Measurements from ENCODE around the gene POC1B.

POC1B gene

DNA sequence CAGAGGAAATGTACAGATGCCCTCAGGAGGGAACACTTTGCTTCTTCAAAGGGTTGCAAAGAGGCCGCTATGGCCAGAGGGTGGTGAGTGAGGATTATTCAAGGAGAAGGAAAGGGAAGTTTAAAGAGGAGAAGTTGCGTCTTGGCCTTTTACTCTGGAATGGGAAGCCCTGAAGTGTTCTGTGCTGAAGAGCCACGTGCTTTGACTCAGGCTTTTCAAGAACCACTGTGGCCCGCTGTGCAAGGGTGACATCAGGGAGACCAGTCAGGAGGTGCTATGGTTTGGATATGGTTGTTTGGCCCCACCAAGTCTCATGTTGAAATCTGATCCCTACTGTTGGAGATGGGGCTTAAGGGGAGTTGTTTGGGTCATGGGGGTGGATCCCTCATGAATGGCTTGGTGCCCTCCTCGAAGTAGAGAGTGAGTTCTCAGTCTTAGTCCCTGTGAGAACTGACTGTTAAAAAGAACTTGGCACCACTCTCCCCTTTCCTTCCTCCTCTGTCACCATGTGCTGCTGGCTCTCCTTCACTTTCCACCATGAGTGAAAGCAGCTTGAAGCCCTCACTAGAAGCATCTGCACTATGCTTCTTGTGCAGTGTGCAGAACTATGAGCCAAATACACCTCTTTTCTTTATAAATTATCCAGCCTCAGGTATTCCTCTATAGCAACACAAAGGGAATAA is 107.5 kb downstream of the POC1B start:
- DNase-seq (ENCODE audit: low spot score), result no peak

DNA sequence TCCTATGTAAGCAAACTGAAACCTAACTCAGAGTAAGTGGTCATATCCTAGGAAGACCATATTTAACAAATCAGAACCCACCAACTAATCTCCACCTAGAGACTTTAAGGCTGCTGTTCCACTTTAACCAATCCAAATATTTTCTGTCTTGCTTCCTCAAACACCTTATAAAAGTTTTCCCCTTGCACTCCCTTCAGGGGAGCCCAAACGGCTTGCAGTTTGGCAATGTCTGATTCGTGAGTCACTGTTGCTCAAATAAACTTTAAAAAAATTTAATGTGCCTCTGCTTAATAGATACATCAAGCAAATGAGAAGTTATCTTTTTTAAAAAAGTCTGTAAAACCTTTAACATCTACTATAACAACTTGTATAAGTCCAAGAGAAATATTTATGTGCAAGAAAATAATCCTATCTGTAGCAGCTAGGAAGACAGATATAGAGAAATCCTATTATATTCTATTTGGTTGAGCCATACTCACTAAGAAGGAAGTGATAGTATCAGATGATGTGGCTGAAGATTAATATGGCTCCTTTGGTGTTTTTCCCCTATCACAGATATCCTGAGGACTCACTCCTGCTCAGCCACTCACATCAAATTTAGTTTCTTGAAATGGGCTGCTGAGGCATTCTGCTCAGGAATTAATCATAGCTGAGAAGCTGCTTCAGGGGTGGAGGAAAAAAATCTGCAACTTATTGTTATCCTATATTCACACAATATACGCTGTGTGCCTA is 108.4 kb downstream of the POC1B start:
- DNase-seq (ENCODE audit: low spot score), result no peak

DNA sequence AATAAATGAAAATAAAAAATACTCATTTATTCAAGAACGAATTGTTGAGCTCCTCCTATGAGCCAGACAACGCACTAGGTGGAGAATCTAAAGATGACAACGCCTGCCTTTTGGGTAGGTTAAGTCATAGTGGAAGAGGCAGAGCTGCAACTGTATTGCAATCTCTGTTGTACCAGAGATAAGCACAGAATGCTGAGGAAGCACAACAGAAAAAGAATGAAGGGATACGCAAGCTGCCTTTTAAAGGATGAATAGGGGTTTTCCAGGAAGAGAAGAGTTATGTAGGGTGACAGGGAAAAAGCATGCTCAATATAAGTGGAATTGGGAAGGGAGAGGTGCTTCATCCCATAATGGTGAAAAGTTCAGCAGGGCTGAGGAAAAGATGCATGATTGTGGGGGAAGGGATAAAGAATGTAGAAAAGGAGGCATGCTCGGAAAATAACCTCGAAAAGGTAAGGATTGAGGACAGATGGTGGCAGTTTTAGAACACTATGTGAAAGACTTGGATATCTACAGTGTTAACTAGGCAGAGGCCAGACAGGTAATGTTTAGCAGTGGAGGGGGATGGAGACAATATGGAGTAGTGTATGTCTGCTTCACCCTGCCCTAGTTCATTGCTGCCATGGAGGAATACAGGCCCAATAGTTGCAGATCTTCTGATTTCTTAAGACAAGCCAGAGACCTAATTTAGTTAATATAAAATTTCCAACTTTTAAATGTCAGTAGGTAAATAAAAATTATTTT is 109.6 kb downstream of the POC1B start:
- DNase-seq (ENCODE audit: low spot score), result no peak

DNA sequence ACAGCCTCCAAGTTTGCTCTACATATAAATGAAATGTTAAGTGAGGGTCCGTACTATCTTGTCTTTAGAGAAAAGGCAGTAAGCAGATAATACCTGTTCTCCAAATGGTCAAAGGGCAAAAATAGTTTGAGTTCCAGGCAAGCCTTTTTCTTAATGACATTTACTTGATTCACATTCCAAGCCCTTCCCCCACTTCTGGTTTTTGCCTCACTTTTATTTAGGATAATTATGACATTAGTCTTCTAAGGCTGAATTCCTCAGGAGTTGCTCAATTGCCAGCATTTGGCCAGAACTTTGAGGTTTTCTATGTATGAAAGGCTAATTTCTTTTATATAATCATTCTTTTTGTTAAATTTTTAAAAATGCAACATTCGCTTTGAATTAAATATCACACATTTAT is 111.0 kb downstream of the POC1B start:
- no peak for DNase-seq (ENCODE audit: low spot score)

DNA sequence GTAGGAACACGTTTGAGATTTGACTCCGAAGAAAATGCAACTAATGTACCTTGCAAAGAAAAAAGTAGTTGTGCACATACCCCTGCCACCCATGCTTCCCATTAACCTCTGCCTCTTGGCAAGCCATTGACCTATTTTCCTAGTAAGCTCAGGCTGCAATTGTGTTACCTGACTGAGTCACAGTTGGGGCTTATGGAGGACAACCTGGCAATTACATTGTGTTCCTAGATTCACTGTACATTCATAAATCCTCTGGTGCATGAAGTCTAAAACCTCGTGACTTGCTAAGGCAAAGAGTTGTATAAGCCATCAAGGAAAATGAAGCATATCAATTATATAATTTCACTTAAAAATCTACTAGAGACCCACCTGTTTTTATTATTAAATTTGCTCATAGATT is 111.5 kb downstream of the POC1B start:
- no peak for DNase-seq (ENCODE audit: low spot score)

DNA sequence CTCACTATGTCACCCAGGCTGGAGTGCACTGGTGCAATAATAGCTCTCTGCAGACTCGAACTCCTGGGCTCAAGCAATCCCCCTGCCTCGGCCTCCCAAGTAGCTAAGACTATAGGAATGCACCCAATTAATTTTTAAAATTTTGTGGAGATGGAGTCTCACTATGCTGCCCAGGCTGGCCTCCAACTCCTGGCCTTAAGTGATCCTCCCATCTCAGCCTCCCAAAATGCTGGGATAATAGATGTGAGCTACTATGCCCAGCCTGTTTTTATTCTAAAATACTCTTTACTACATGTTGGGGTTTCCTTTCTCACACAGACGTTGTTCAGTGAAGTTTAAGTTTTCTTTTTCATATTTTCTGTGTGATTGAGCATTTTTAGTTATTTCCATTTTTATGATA is 112.6 kb downstream of the POC1B start:
- no peak for DNase-seq (ENCODE audit: low spot score)

DNA sequence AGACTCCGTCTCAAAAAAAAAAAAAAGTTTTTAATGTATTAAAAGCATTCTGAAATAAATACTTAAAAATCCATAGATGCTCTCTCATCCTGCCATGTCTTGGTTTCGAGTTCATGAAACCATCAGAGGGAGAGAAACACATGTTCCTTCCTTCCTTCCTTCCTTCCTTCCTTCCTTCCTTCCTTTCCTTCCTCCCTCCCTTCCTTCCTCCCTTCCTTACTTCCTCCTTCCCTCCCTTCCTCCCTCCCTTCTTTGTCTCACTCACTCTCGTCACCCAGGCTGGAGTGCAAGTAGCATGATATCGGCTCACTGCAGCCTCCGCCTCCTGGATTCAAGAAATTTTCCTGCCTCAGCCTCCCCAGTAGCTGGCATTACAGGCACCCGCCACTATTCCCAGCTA is 113.2 kb downstream of the POC1B start:
- no peak for DNase-seq (ENCODE audit: low spot score)

DNA sequence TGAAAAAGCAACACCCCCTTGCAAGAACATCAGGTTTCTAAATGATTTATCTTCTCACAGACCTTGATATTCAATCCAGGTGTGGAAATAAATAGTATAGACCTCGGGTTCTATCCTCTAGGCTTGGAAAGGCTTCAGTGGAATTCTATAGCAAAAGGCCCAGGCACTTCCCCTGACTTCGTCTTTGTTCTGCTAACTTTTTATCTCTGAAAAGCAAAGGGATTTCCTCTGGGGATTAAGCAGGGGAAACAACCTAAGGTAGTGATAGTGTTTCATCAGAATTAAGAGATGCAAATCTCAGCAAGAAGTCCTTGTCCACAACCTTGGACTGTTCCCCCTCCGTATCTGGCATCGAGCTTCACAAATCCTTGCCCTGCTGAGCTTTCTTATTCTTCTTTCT is 114.0 kb downstream of the POC1B start:
- no peak for DNase-seq (ENCODE audit: low spot score)

DNA sequence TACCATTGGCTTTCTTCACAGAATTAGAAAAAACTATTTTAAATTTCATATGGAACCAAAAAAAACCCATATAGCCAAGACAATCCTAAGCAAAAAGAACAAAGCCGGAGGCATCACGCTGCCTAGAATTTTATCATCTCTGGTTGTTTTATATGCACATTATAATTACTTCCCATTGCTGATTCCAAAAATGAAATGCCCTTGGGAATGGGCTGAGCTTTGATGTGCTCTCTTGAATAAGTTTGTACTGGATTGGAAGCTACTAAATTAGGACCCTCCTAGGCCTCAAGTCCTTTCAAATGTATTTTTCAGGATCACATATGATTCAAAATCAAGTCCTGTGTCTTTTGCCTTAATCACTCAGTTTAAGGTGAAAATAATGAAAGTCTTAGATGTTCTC is 114.6 kb downstream of the POC1B start:
- DNase-seq (ENCODE audit: low spot score), result no peak

DNA sequence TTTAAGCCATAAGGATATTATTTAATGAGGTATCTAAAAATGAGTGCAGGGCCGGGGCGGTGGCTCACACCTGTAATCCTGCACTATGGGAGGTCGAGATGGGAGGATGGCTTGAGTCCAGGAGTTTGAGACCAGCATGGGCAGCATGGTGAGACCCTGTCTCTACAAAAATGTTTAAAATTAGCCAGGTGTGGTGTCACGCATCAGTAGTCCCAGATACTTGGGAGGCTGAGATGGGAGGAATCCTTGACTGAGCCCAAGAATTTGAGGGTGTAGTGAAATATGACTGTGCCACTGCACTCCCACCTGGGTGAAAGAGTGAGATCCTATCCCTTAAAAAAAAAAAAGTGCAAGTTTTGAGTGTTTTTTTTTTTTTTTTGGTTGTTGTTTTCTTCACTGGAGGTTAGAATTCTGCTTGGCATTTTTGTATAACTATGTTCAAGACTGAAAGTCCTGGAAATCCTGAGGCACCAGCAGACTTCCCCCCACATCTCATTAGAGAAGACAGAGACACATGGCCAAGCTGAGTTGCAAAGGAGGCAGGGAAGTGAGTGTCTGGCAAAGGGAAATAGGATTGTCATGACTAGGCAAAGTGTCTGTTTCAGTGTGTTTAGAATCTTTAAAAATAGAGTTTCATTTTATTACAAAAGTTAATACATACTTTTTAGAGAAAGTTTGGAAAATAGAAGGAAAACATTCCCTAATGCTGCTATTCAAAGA is 120.1 kb downstream of the POC1B start:
- DNase-seq (ENCODE audit: low spot score), result no peak

DNA sequence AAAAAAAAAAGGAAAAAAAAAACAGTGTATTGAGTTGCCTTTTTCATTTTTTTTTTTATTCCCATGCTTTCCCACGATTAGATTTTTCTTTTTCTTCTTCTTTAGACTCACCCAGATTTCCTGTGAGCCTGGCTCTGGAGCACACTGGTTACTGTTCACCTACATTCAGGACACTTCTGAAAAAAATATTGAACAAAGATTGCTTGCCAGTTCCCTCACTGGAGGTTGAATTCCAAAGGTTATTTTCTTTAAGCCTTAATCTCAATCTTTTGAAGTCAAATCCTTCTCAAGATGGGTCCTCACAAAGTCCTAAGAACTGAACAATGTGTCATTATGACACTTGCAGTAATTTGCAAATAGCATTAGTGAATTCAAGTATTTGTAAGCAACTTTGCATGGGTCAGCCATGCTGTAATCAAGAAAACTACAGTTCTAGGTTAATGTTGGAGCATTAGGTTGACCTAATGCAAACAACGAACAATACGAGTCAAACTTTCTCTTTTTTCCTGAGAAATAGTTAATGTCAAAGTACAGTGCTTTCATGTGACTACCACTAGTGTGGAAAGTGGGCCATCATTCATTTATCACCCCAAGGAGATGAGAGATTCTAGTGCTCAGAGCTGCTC is 124.3 kb downstream of the POC1B start:
- DNase-seq (ENCODE audit: low spot score), result no peak

DNA sequence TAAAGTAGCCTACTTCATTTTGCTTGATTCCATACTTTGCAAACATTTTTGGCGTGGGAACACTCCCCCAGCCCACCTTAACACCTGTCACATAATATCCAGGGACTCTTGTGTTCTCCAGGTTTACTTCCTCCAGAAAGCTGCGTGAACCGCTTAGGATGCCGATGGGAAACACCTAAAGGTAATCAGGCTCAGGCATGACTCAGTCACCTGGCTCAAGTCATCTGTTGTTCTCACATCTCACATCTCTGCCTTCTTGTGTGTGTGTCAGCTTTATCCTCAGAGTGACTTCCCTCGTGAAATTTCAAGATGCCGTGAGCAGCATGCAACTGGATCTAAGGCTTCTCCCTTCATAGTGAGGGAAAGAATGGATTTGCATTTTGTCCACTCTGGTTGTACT is 125.4 kb downstream of the POC1B start:
- no peak for DNase-seq (ENCODE audit: low spot score)

DNA sequence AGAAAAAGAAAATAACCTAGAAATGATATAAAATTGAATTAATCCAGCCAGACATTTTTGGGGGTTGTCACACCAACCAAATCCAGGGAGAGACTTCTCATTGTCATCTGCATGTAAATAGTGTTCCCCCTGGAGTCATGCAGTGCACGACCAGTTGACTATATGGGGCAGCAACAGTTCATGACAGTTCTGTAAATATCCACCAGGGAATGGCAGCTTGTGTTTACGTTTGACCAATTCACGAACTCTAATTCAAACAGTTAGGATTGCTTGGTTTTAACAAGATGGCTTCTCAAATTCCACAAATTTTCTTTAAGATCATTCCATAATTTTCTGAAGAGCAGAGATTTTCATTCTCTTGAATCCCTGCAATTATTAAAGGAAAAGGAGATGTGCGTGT is 130.1 kb downstream of the POC1B start:
- DNase-seq (ENCODE audit: low spot score), result no peak

DNA sequence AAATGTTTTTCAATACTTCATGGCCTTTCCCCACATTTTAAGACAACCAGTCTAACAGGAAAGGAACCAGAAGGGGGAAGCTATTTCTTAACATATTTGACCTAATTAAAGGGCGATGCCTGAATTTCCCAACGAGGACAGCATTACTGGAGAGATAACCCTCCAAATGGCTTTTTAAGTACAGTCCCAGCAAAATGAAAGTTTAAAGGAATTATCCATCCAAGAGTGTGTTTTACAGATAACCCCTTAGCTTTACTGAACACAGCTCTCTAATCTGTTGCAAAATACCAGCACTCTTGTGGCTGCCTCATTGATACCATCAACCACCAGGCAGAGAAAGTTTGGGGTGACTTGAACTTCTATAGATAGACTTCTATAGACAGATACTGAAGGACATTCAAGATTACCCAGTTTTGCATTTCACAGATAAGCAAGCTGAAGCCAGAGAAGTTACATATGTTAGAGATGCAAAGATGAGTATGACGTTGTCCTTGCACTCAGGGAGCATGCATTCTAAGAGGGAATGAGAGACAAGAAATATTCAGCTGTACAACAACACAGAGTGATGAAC is 132.2 kb downstream of the POC1B start:
- no peak for DNase-seq (ENCODE audit: low spot score)

DNA sequence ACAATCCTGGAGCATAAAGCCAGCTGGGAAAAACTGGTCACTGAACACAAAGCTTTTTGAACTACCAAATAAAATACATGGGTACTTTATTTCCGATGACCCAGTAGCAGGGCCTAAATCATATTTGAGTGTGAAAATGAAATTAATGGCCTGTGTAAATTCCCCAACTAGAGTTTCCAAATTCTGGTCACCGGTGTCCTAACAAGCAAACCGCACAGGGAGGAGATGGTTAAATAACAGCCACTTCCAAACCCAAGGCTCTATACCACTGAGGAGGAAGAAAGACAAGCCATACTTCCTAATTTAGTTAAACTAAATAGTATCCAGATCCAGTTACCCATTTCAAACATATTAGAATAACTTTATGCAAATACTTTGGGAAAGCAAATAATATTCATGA is 133.5 kb downstream of the POC1B start:
- DNase-seq (ENCODE audit: low spot score), result no peak

DNA sequence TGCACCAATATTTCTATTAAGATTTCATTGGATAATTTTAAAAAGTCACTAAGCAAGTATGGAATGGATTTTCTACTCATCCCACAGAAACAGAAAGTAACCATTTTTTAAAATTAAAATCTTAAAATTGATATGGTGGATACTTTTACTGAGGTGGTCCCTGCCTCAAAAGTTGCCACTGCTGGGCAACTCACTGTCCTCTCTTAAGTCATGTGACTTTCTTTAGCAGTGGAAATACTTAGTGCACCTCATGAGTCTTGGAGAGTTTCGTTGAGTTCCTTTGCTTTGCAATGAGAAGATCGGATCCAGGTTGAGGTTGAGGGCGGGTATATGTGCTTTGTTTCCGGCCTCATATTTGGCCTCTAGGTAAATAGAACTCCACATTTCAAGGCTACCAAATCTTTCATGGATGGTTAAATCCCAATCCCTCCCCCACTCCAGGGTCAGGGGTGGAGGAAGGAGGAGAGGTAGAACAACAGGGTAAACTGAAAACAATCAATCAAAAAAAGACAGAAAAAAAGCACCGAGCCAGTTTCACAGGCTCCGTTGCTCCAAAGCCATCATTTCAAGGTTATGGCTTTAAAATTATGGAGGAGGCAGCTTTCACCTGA is 134.0 kb downstream of the POC1B start:
- DNase-seq (ENCODE audit: low spot score), result no peak

DNA sequence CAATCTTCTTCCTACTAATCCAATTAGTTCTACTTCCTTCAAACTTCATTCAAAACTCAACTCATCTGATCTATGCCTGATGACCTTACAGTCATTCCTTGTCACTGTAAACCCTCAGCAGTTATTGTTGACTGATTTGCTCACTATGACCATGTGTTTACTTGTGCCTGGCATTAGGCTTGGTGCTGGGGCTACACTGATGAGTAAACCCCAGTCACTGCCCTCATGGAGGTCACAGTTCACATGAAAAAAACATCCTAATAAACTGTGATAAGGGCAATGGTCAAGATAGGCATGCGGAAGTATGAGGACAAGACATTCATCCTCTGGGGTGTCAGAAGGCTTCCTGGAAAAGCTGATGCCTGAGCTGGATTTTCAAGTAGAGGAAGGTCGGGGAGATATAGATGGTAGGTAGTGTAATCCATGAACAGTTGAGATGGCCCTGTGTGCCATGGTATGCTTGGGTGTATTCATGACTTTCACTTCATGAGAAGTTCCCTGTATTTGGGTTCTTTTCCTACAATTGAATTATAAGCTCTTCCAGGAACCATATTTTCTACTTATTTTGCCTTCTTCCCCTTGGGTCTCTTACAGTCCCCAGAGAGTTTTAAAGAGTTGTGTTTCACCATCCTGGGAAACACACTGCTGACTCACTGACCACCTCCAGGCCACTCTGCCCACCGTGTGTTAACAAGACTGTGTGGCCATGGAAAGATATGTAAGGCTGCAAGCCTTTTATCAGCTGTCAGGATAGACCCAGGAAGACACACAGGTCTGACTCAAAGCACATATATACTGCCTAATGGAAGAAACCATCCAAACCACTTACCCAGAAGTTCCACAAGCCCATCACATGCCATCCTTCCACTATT is 134.8 kb downstream of the POC1B start:
- no peak for DNase-seq (ENCODE audit: low spot score)

DNA sequence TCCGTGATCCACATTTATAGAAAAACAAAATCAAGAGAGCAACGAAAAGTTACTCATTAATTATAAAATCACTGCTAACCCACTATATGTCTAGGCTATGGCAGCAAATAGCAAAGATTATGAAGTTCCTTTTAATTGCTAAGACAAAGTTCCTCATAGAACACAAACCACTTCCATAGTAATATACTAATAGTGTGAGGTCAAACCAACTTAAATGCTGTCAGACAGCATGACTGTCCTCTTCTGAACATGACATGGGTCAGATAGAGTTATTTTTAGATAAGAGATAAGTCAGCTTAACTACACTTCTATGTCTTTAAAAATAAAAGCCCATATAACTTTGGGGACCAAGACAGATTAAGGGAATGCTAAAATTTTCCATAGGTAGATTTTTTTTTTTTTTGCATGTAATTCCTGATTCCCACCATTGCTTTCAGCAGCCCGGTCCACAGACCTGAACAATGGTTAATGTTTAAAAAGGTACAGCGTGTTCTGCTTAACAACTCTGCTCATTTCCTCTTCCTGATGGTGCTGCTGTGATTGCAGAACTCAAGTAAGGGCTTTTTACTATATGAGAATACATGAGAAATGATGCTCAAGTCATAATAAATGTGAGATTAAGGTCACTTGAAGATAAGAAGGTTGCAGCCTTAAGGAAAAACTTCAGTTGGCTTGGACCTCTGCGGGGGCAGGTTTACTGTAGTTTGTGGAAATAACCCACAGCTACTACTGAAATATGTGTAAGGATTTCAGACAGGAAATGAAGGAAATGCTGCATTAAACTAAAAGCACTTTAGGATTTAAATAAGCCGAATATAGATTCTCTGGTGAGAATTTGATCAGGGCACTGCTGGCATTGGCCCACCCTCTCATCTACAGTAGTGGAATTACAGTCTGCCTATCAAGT is 135.8 kb downstream of the POC1B start:
- no peak for DNase-seq (ENCODE audit: low spot score)

DNA sequence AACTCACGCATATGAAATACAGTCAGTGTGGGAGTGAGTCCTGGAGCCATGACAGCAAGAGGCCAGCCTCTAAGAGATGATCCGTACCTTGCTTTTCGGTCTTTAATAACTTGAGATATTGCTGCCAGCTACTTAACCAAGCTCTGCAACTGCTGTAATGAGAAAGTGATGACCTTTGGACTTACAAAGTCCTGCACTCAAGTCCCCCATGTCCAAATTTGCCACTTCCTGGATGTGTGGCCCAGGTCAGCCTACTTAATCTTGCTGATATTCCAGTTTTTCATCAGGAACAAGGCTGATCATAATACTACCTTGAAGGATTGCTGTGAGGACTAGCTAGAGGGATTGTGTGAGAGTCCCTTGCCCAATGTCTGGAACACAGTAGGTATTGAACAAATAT is 139.7 kb downstream of the POC1B start:
- no peak for DNase-seq (ENCODE audit: low spot score)
